D721Med (cell line): Measurements from ENCODE around the gene ACAP1.

Experiments used
- DNase-seq: peaks from one replicate; pipeline ENCODE4 v3.0.0; 2011; ENCODE audit warnings: low spot score; ENCODE audit not compliant: insufficient read length
- FAIRE-seq: peaks from 2 replicates; lab custom pipeline; 2011; peaks lifted over from hg19 to GRCh38; lab: Jason Lieb, UNC
- TF ChIP-seq, protein P1 (sequence below): IDR thresholded peaks from 2 replicates; pipeline ENCODE4 v1.5.1; 2012; ENCODE audit warnings: mild to moderate bottlenecking, control low read depth; ENCODE audit not compliant: insufficient read depth; ENCODE audit errors: missing control alignments

The ACAP1 gene

DNA sequence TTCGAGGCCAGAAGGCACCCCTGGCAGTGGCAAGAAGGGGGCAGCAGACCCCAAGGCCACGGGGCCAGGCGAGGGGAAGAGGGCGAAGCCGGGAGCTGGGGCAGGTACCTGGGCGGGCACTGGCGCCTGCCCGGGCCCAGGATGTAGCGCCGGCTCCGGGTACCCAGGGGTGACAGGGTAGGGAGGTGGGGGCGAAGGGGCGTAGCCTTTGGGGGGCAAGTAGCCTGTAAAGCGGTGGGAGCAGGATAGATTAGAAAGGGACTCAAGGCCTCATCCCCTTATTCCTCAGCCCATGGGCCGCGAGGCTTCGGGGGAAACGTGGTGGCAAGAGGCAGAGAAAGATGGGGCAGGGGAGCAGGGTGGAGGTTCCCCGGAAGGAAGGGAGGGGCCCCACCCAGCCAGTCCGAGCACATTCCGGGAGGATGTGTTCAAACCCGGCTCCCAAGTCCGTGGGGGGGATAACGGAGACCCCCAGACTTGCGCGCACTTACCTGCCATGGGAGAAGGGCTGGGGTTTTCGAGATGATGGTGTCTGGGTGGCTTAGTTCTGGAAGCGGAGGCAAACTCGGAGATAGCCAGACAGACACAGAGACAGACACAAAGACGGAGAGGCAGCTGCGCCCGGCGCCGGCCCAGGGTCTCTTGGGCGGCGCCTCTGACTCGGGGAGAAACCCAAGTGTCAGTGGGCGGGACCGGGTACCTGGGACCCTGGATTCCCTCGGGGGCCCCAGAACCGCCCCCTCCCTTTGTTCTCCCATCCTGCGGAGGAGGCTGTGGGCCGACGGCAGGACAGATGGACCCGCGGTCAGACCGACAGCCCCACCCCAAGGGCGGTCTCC lies 57.5 kb downstream of the ACAP1 start:
- DNase-seq (peak; percentile 72), FAIRE-seq (no peak)
- TF ChIP-seq, protein P1, sequence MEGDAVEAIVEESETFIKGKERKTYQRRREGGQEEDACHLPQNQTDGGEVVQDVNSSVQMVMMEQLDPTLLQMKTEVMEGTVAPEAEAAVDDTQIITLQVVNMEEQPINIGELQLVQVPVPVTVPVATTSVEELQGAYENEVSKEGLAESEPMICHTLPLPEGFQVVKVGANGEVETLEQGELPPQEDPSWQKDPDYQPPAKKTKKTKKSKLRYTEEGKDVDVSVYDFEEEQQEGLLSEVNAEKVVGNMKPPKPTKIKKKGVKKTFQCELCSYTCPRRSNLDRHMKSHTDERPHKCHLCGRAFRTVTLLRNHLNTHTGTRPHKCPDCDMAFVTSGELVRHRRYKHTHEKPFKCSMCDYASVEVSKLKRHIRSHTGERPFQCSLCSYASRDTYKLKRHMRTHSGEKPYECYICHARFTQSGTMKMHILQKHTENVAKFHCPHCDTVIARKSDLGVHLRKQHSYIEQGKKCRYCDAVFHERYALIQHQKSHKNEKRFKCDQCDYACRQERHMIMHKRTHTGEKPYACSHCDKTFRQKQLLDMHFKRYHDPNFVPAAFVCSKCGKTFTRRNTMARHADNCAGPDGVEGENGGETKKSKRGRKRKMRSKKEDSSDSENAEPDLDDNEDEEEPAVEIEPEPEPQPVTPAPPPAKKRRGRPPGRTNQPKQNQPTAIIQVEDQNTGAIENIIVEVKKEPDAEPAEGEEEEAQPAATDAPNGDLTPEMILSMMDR, result no peak

DNA sequence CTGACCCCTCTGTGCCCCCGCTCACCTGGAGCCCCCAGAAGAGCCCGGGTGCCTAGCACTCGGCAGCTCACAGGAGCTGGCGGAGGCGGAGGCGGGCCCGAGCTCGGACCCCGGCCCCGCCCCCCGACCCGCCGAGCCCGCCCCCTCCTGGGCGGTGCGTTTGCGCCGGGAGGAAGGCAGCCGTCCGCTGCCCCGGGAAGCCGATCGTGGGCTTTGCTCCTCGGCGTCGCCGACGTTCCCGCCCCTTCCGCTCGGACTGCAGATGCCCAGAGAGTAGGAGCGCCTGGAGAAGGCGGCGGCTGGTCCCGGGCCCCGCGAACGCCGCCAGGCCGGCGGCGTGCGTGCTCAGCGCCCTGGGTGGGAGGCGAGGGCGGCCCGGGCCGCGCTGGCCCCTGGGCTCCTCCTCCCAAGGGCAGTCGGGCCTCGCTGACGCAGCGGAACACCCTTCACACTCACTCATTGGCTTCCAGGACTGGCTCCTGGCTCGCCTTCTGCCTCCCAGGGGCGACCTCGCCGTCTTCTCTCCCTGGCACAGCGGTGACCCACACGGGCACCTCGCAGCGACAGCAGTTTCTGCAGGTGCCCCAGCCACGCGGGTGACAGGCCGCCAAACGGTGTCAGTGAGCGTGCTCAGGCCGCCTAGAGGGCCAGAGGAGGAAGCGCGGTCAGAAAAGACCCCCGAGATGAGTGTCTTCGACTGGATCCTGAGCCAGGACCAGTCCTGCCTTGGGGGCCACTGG lies 58.3 kb downstream of the ACAP1 start, which contains the start of gene PLSCR3:
PLSCR3 (minus strand) TSS at position 74 of the 740 bp plus-strand sequence. CDS start 415 bp downstream, outside the sequence.
- no peak for FAIRE-seq
- peak; percentile 97 for DNase-seq
- TF ChIP-seq, protein P1, result no peak

DNA sequence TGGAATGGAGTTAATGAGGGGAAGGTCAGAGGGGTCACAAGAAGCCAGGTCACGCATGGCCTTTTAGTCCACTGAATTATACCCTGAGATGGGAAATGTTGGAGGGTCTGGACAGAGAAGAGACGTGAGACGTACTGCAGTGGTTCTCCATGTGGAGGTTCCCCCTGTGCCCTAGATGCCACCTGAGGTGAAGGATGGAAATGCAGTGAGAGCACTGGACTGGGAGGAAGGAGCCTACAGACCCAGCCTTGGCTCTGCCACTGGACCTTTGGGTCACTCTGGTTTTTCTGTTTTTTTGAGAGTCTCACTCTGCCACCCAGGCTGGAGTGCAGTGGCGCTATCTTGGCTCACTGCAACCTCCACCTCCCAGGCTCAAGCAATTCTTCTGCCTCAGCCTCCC lies 59.8 kb downstream of the ACAP1 start:
- DNase-seq, result no peak
- no peak for FAIRE-seq
- TF ChIP-seq, protein P1, result no peak

DNA sequence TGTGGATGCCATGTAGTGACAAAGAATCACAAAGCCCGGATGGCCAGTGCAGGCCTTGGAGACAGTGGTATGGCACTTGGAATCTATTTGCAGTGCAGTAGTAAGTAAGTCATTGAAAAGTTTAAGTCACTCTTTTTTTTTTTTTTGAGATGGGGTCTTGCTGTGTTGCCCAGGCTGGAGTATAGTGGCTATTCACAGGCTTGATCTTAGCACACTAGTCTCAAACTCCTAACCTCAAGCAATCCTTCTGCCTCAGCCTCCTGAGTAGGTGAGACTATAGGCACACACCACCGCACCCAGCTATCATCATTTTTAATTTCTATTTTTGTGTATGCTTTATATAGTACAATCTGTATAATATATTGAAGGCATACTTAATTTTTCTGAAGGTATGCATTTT lies 62.3 kb downstream of the ACAP1 start:
- TF ChIP-seq, protein P1, result no peak
- DNase-seq (no peak), FAIRE-seq (no peak)
